GM23248 (cell line): ENCODE measurements around the gene ERICH4.

Experiments
- EZH2 ChIP-seq: fragments of 200-600 bp; sonication (generic); IDR thresholded peaks from 2 replicates; pipeline ENCODE4 v1.6.1; 2018; ENCODE audit warnings: antibody characterized with exemption, mild to moderate bottlenecking; ENCODE audit not compliant: insufficient read depth, poor library complexity, severe bottlenecking
- EZH2phosphoT487 ChIP-seq: fragments of 200-600 bp; sonication (generic); IDR thresholded peaks from 2 replicates; pipeline ENCODE4 v1.6.1; 2018; ENCODE audit warnings: antibody characterized with exemption, moderate library complexity, mild to moderate bottlenecking, low read depth; ENCODE audit not compliant: insufficient read depth

- TF ChIP-seq EZH2, result no peak
- TF ChIP-seq EZH2phosphoT487, result no peak
Observed at GRCh38 chr19:41407271-41407670, 35.7 kb upstream of the ERICH4 start.
